NK-92 treated with Interleukin-12 subunit alpha and Interleukin-12 subunit beta, amount 100 ng/mL, for 24 hours (cell line): ENCODE measurements around the gene DENND1C.
"Not testable (repeated sequence)": the region's sequence is repeated elsewhere in the genome, so short reads cannot be mapped to it uniquely, and the experiment has no call there.

Source experiments
- DNase-seq: peaks from one replicate; lab custom pipeline; 2025; lab: John Stamatoyannopoulos, UW

Gene DENND1C

GRCh38 chr19:6457958-6458694 lies 23.5 kb downstream of the DENND1C start:
- DNase-seq = no peak

DNA sequence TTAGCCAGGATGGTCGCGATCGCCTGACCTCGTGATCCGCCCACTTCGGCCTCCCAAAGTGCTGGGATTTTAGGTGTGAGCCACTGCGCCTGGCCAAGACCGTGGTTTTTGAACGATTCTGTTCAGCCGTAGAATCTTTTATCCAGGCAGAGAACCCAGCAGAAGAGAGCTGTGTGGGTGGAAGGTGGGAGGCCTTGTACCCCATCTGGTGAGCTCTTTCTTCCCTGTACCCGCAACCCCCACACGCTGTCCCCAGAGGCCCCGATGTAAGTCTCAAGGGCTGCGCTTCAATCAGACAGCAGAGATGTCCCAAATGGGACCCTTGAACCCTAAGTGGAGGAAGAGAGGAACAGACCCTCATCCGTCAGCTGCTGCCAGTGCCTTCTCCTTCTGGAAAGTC lies 25.7 kb downstream of the DENND1C start:
- DNase-seq = no peak

DNA sequence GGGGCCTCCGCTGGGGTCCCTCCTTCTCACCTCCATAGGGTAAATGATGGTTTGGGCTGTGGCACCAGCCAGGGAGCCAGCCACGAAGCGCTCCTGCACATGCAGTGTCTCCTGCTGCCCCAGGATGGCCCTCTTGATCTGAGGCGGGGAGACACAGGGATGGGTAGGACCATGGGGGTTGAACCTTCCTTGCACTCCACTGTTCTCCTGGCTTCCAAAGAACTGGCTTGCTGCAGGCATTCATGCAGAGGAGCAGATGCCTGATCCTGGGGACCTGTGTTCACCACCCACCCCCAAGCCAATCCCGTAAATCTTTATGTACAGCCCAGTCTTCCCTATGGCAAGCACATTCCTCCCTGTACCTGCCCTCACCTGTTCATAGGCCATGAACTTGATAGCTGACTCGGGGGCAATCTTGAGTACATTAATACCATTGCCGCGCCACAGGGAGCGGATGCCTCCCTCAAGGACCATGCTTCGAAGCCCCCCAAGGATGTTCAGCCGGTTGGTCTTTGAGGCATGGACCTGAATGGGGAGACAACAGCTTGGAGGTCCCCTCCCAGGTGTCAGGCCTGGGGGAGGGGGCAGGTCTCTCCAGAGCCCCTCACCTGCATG lies 27.5 kb downstream of the DENND1C start:
- DNase-seq = no peak

- DNase-seq = no peak
Observed at GRCh38 chr19:6452899-6453298, 28.7 kb downstream of the DENND1C start.

- no peak for DNase-seq
Observed at GRCh38 chr19:6452223-6452614, 29.4 kb downstream of the DENND1C start.

DNA sequence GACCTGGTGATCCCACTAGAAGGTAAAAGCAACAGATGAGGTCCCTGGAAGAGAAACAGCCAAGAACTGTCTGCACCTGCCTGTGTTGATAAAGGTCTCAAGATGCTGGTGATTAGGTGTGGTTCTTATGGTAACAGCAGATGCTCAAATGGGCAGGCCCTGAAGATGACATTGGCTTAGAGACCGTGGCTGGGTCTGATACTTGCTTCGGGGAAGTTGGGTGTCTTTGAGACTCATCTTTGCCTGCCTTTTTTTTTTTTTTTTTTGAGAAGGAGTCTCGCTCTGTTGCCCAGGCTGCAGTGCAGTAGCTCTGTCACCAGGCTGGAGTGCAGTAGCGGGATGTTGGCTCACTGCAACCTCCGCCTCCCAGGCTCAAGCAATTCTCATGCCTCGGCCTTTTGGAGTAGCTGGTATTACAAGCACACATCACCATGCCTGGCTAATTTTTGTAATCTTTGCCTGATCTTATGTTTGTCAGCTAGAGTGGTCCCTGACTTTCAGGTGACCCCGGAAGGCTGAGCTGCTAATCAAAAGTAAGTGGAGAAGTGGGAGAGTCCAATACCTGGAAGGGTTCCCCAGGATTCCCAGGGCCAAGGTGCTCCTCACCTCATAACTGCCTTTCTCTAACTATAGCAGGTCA lies 29.9 kb downstream of the DENND1C start:
- DNase-seq = no peak

- DNase-seq = no peak
Observed at GRCh38 chr19:6450166-6450565, 31.4 kb downstream of the DENND1C start.

DNA sequence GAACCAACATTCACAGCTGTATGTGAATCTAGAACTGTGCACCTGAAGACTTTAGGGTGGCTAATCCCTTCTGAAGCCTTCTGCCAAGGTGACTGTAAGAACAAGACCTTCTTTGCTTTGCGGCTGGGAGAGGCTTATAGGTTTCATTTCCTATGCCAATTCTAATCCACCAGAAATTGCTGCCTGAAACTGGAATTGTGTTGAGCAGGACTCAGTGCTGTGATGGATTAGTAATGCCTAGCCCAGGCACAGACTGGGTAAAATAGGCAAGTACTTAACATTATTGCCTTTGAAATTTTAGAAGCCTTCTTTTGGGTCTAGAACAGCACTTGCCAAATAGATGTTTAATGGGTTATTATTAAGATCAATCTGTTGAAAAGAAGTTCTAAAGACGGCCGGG lies 33.5 kb downstream of the DENND1C start:
- DNase-seq = no peak

- no peak for DNase-seq
Observed at GRCh38 chr19:6446452-6446851, 35.1 kb downstream of the DENND1C start.

DNA sequence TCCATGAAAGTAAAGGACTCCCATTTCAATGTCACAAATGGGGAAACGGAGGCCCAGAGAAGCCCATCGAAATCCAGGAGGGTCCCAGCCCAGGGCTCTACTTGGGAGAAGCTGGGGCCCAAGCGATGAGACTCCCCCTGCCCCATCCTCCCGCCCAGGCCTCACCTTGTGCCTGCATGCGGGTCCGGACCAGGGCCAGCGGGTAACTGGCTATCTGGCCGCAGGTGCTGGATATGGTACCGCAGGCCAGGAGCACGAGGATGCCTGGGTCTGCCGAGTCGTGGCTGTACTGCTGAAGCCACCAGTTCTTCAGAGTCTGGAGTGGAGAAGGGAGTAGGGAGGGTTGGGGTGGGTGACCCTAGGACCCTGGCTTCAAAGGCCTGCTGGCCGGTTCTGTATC lies 37.6 kb downstream of the DENND1C start:
- DNase-seq = no peak

DNA sequence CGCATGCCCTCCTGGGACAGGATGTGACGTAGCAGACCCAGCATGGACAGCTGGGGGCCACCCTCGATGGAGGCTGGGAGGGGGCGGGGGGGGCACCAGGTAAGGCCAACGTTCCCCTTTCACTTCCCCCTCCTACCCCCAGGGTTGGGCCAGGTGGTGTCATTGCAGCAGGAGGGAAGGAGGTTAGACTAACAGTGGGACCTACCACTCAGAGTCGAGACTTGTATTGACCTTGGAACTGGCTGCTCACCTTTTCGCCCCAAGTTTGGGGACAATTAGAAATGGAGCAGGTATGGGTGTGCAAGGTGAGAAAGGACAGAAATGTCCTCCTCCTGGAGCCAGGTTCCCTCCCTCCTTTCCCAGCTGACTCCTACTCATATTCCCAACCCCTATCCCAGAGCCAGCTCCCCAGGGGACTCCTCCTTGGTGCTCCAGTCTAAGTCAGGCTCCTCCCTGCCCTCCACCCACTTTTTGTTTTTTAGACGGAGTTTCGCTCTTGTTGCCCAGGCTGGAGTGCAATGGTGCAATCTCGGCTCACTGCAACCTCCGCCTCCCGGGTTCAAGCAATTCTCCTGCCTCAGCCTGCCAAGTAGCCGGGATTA lies 39.4 kb downstream of the DENND1C start:
- no peak for DNase-seq

- no peak for DNase-seq
Observed at GRCh38 chr19:6440905-6441304, 40.7 kb downstream of the DENND1C start.

GRCh38 chr19:6439743-6440142 lies 41.8 kb downstream of the DENND1C start:
- DNase-seq = no peak

DNA sequence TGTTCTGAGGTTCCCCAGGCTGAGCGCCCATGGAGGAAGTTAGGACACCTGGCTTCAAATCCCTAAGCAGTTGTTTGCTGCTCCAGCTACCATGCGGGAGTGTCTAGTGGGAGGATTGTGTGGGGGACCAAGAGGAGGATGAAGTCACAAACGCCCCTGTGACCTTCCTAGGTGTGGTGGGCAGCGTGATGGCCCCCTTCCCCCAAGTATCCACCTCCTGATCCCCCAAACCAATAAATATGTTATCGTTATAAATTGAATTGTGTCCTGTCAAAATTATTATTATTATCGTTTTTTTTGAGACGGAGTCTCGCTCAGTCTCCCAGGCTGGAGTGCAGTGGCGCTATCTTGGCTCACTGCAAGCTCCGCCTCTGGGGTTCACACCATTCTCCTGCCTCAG lies 47.9 kb downstream of the DENND1C start, which contains the start of gene SLC25A41:
Gene SLC25A41, minus strand, starts transcription at position 101 of the 400 bp plus-strand sequence. Its CDS starts 70 bp downstream, at position 31.
- no peak for DNase-seq

- DNase-seq = no peak
Observed at GRCh38 chr19:6433165-6433564, 48.4 kb downstream of the DENND1C start.

GRCh38 chr19:6431891-6432290 lies 49.7 kb downstream of the DENND1C start:
- DNase-seq = no peak

DNA sequence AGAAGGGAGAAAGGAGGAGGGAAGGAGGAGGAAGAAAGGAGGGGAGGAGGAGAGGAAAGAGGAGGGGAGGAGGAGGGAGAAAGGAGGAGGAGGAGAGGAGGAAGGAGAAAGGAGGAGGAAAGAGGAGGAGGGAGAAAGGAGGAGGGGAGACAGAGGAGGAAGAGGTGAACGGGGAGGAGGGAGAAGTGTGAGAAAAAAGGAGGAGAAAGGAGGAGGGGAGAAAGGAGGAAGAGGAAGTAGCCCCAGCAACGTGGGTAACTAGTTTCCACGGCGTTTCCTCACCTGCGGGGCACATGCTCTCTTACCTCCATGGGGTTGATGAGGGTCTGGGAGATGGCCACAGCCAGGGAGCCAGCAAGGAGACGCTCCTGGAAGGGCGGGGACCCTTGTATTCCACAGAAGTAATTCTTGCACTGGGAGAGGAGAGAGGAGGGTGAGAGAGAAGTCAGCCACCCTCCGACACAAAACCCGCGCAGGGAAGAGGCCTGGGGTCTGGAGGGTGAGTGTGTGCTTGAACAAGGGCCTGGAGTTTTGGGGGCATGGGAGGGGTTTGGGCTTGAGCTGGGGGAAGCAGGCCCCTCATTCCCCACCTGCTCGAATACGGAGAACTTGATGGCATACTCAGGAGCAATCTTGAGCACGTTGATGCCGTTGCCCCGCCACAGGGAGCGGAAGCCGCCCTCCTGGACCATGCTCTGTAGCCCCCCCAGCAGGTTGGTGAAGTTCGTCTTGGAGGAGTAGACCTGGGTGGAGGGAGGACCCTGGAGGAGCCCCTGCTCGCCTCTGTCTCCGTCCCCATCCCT lies 52.0 kb downstream of the DENND1C start:
- no peak for DNase-seq

GRCh38 chr19:6428692-6429418 lies 52.7 kb downstream of the DENND1C start:
- not testable (repeated sequence) for DNase-seq

DNA sequence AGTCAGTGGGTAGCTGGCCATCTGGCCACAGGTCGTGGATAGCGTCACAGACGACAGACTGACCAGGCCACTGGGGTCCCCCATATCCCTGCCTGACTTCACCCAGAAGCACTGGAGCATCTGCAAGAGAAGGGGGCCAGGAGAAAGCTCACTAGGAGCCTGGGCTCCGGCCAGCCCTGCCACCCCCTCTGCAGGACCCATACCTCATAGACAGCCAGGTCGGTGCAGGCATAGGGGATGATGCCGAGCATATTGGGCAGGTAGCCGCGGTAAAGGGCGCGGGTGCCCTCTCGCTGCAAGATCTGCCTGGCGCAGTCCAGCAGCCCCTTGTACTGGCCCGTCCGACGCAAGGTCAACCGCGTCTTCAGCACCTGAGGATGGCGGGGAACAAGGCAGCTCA lies 54.5 kb downstream of the DENND1C start:
- no peak for DNase-seq

- DNase-seq = no peak
Observed at GRCh38 chr19:6425732-6426620, 55.6 kb downstream of the DENND1C start.
